Natural killer cell (primary cell): ENCODE measurements around the gene EGFLAM. TPM values are rescaled to one million over a fixed set of nuclear protein-coding genes. Genes with fewer than 3 reads are reported as not detected.
A peak's percentile ranks its signal among the peaks of the same experiment; 100 is the strongest.

ENCODE experiments used
- ATAC-seq, 3 donors: fragments of 150-1000 bp in 2 of 3; fragments of 200-7000 bp in 1 of 3; cut with Tn5 transposase; 1 replicate in 1 of 3; 2 replicates in 2 of 3; pipeline ENCODE4 v1.10.0; 2021; ENCODE audit warnings: mild to moderate bottlenecking in 2 of 3, moderate library complexity in 2 of 3
- DNase-seq, 2 donors: peaks; one replicate each; pipeline versions ENCODE4 v3.0.0 to v3.0.0-alpha.2; 2013 to 2021; ENCODE audit warnings: mixed read lengths in 1 of 2
- H3K27ac ChIP-seq: one replicate; pipeline ENCODE4 v1.5.1; 2013; ENCODE audit warnings: mild to moderate bottlenecking, low read length
- H3K27me3 ChIP-seq: one replicate; pipeline ENCODE4 v1.6.1; 2013; ENCODE audit warnings: low read length; ENCODE audit not compliant: control insufficient read depth, insufficient read depth
- H3K36me3 ChIP-seq: one replicate; pipeline ENCODE4 v1.6.1; 2013; ENCODE audit warnings: low read length; ENCODE audit not compliant: control insufficient read depth, insufficient read depth
- H3K4me1 ChIP-seq: one replicate; pipeline ENCODE4 v1.6.1; 2013; ENCODE audit warnings: low read length; ENCODE audit not compliant: control insufficient read depth, insufficient read depth
- H3K4me3 ChIP-seq: one replicate; pipeline ENCODE4 v1.5.1; 2013; ENCODE audit warnings: low read length
- H3K9me3 ChIP-seq: one replicate; pipeline ENCODE4 v1.6.1; 2013; ENCODE audit warnings: low read length; ENCODE audit not compliant: control insufficient read depth, insufficient read depth
- H3K27ac Mint-ChIP-seq, 2 donors: one replicate each; pipeline ENCODE4 v1.8.0; 2022; ENCODE audit warnings: mild to moderate bottlenecking in 2 of 2, mixed read lengths in 2 of 2, moderate library complexity in 1 of 2
- H3K27me3 Mint-ChIP-seq, 2 donors: one replicate each; pipeline ENCODE4 v1.8.0; 2022; ENCODE audit warnings: low read depth in 2 of 2, mixed read lengths in 2 of 2
- H3K36me3 Mint-ChIP-seq: one replicate; pipeline ENCODE4 v1.8.0; 2022; ENCODE audit warnings: mixed read lengths
- H3K4me1 Mint-ChIP-seq, 2 donors: one replicate each; pipeline ENCODE4 v1.8.0; 2022; ENCODE audit warnings: mixed read lengths in 2 of 2
- H3K4me3 Mint-ChIP-seq: one replicate; pipeline ENCODE4 v1.8.0; 2022; ENCODE audit warnings: mild to moderate bottlenecking, moderate library complexity, mixed read lengths
- H3K9me3 Mint-ChIP-seq, 2 donors: one replicate each; pipeline ENCODE4 v1.8.0; 2022; ENCODE audit warnings: mixed read lengths in 2 of 2
- WGBS: methylation state at CpG from one replicate; pipeline ENCODE4 v1.1.7; 2013; ENCODE audit warnings: missing lambda C conversion rate; ENCODE audit not compliant: insufficient coverage; 5-methylcytosine and 5-hydroxymethylcytosine counted together
- intact Hi-C: fragments of 100-400 bp; cut with micrococcal nuclease; formaldehyde crosslinking; loops from one replicate; pipeline ENCODE4 v1.14.2; 2022
- total RNA-seq, 4 donors: library from RNA; stranded (reverse); fragments of 120-200 nt in 1 of 4; gene quantifications; one replicate each; pipeline versions ENCODE4 v1.2.3 to v1.2.4, GENCODE V29; 2013 to 2022
- TF ChIP-seq, protein P1 (sequence below): fragments of 200-600 bp; IDR thresholded peaks from one replicate; pipeline ENCODE4 v1.8.0; 2022; ENCODE audit warnings: antibody characterized with exemption

The EGFLAM gene
- total RNA-seq, 3 donors from 2014 or later (not counting 1 experiment from before 2014, with no cell fraction given): not detected

DNA sequence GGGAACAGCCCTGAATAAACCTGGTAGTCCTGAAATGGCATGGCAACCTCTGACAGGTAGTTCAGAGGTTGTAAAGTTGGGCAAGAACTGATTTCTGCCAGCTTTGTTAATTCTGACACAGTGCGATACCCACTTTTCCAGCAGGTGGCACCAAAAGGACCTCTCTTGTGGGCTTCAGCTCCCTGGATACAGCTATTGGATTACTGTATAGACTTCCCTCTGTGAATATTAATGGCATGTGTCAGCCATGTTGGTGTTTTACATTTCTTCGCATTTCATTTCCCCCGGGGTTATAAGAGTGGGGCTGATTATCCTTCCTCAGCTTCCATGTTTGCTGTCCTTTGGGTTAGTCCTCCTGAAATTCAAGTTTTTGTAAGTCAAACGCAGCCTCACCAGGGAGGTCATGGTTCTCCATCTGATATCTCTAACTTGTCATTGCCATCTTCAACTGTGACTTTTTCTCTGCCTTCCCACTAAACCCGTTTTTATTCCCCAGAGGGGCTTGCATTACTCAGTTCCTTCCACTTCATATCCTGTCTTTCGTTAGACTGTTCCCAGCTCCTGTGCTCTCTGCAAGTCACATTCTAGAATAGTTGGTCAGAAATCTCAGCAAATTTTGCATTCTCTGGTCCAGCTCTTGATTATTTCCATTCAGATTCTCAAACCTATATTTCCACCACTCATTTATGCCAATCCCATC, 162.5 kb downstream of the EGFLAM start:
- no peaks in the 10 kb centered on the region for H3K36me3 ChIP-seq
- peaks cover 3% of the 10 kb centered on the region for H3K27me3 ChIP-seq
- H3K4me1 ChIP-seq: no peaks in the 10 kb centered on the region
- peak in 1 of 3 donors; percentile 38 for ATAC-seq
- H3K27me3 Mint-ChIP-seq: peaks cover 16 to 42% of the 10 kb centered on the region in 2 donors
- H3K36me3 Mint-ChIP-seq: no peaks in the 10 kb centered on the region
- H3K9me3 Mint-ChIP-seq: no peaks in the 10 kb centered on the region
- H3K4me3 Mint-ChIP-seq: no peak overlapping the region
- H3K27ac Mint-ChIP-seq: no peak overlapping the region
- H3K4me3 ChIP-seq: no peak overlapping the region
- TF ChIP-seq, protein P1, sequence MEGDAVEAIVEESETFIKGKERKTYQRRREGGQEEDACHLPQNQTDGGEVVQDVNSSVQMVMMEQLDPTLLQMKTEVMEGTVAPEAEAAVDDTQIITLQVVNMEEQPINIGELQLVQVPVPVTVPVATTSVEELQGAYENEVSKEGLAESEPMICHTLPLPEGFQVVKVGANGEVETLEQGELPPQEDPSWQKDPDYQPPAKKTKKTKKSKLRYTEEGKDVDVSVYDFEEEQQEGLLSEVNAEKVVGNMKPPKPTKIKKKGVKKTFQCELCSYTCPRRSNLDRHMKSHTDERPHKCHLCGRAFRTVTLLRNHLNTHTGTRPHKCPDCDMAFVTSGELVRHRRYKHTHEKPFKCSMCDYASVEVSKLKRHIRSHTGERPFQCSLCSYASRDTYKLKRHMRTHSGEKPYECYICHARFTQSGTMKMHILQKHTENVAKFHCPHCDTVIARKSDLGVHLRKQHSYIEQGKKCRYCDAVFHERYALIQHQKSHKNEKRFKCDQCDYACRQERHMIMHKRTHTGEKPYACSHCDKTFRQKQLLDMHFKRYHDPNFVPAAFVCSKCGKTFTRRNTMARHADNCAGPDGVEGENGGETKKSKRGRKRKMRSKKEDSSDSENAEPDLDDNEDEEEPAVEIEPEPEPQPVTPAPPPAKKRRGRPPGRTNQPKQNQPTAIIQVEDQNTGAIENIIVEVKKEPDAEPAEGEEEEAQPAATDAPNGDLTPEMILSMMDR: peak; percentile 42
- no peak overlapping the region for H3K27ac ChIP-seq
- intact Hi-C loops: no loop called here
- no peaks in the 10 kb centered on the region for H3K4me1 Mint-ChIP-seq
- no peaks in the 10 kb centered on the region for H3K9me3 ChIP-seq
- peak in 1 of 2 donors; percentile 48 for DNase-seq
- 49% methylated on average over 6 of the region's 6 CpGs for WGBS

DNA sequence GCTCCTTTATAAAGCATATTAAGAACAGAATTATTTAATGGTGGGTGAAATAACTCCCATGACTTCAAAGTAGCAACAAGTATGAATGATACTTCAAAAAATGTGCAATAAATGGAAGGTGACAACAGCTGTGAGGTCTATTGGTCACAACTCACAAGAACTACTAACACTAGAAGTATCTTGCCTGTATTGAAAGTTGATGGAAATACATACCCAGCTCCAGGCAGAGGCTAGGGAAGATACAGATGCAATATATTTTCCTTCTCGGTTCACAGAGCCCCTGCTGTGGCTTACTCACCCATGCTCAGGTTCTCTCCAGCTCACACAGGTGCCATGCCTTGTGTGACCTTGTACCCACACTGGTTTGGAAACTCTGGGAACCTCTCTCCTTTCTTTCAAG, 164.3 kb downstream of the EGFLAM start:
- H3K36me3 ChIP-seq: no peaks in the 10 kb centered on the region
- no peaks in the 10 kb centered on the region for H3K9me3 ChIP-seq
- H3K4me3 ChIP-seq: no peak overlapping the region
- Mint-ChIP-seq H3K9me3 (no peaks in the 10 kb centered on the region), H3K27ac (no peak overlapping the region), H3K36me3 (no peaks in the 10 kb centered on the region), H3K4me1 (no peaks in the 10 kb centered on the region), H3K27me3 (peaks cover 16 to 48% of the 10 kb centered on the region in 2 donors), H3K4me3 (no peak overlapping the region)
- intact Hi-C loops: no loop called here
- TF ChIP-seq, protein P1: no peak
- WGBS: 58% methylated on average over 1 of the region's 1 CpG
- no peaks in the 10 kb centered on the region for H3K4me1 ChIP-seq
- peaks cover 3% of the 10 kb centered on the region for H3K27me3 ChIP-seq
- ATAC-seq (no peak), DNase-seq (no peak)
- no peak overlapping the region for H3K27ac ChIP-seq

DNA sequence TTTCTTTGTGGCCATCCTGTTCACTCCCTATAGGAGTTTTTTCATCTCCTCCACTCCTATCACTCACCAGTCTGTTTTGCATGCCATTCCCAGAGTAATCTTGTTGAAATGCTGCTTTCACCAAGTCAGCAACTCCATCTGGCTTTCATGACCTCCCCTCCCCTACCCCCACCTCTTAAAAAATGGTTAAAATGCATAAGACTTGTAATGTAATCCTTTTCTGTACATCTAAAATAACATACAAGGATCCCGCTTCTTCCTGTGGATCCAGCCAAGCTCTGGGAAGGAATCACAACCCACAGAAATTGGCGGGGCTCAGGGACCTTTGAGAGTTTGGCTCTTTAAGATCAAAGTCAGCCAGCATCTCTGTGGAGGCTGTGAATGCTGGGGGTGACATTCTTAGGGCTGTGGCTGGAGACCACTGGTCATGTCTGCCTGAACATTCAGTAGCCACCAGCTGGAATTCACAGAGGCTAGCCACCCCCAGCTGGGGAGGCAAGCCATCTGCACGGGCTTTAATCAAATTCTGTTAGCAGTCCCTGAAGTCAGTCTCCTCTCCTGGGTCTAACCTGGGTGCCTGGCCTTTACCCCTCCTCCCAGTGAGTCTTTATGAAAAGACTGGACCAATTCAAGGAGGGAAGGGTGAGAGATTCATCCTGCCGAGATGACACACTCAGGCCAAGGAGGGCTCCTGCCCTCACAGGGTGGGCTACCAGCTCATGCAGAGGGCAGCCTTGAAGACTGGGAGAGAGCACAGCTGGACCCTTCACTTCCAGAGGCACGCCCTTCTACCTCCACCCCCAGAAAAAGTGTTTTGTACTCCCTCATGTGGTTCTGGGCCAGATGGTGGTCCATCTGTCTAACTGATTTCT, 165.2 kb downstream of the EGFLAM start:
- Mint-ChIP-seq H3K4me3 (no peak overlapping the region), H3K27ac (no peak overlapping the region), H3K4me1 (no peaks in the 10 kb centered on the region), H3K27me3 (peaks cover 16 to 48% of the 10 kb centered on the region in 2 donors), H3K9me3 (no peaks in the 10 kb centered on the region), H3K36me3 (no peaks in the 10 kb centered on the region)
- no peak for ATAC-seq
- Histone ChIP-seq H3K4me3 (no peak overlapping the region), H3K27me3 (peaks cover 5% of the 10 kb centered on the region), H3K4me1 (no peaks in the 10 kb centered on the region), H3K27ac (no peak overlapping the region), H3K36me3 (no peaks in the 10 kb centered on the region), H3K9me3 (no peaks in the 10 kb centered on the region)
- intact Hi-C loops: no loop called here
- no peak for DNase-seq
- 65% methylated on average over 5 of the region's 5 CpGs for WGBS
- TF ChIP-seq, protein P1: no peak
